ENCODE measurements around the gene PGGHG.

Gene PGGHG

GRCh38 chr11:287821-288477 is 977 bp upstream of the PGGHG start:
- TF ChIP-seq CTCF (IDR thresholded peaks at IDR 0.05; ENCODE audit: control extremely low read depth, extremely low read depth, low read depth, missing control alignments) = no peak
- CTCF ChIA-PET = interaction anchor here (1.3 kb wide), 1 partner anchor 37 kb away, joined by 4 read pairs; no protein-coding TSS in a partner anchor
- POLR2A ChIA-PET = no interaction called here
- no peak for DNase-seq (ENCODE audit: extremely low spot score)

DNA sequence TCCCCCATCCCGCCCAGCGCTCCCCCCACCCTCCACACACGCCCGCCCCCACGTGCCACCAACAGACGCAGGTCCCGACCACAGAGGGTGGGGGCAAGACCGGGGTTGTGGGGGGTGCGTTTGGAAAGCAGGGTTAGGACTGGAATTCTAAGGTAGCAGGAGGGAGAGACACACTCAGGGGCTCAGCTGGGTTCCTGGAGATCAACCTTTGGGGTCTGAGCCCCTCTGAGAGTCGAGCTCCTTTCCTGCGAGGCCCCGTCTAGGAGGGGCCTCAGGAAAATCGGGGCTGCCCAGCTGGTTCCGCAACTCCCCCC is 429 bp downstream of the PGGHG start:
- ChIA-PET CTCF (interaction anchor here (1.0 kb wide), 1 partner anchor 20 kb away, joined by 3 read pairs; no protein-coding TSS in a partner anchor), POLR2A (no interaction called here)
- TF ChIP-seq CTCF (IDR thresholded peaks at IDR 0.05; ENCODE audit: control extremely low read depth, extremely low read depth, low read depth, missing control alignments) = no peak
- no peak for DNase-seq (ENCODE audit: extremely low spot score)

- TF ChIP-seq CTCF (IDR thresholded peaks at IDR 0.05; ENCODE audit: control extremely low read depth, extremely low read depth, low read depth, missing control alignments) = no peak
- CTCF ChIA-PET = interaction anchor here (1.0 kb wide), 1 partner anchor 19 kb away, joined by 3 read pairs; no protein-coding TSS in a partner anchor
- DNase-seq (ENCODE audit: extremely low spot score) = no peak
- POLR2A ChIA-PET = no interaction called here
These were observed 1.0 kb downstream of the PGGHG start for GRCh38 chr11:289712-290620.

DNA sequence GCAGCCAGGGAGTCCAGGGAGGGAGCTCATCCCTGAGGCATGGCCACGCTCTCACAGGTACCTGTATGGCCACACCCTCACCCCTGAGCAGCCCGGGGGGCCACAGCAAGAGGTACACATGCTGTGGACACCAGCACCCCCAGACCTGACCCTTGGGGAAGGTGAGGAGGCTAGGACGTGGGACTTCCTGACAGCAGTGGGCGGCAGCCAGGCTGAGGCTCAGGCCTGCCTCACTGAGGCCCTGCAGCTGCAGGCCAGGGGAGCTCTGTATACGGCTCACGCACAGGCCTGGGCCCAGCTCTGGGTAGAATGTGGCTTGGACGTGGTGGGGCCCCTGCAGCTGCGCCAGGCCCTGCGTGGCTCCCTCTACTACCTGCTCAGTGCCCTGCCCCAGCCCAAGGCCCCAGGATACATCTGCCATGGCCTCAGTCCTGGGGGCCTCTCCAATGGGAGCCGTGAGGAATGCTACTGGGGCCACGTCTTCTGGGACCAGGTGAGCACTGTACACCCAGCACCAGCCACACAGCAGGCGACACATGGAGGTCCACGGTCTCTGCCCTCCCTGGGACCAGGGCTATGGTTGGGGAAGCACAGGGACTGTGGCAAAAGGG is 1.8 kb downstream of the PGGHG start:
- ChIA-PET CTCF (interaction anchor here (1.1 to 1.3 kb wide), 2 partner anchors 10 to 27 kb away, joined by 3 read pairs; no protein-coding TSS in a partner anchor), POLR2A (no interaction called here)
- no peak for TF ChIP-seq CTCF (IDR thresholded peaks at IDR 0.05; ENCODE audit: control extremely low read depth, extremely low read depth, low read depth, missing control alignments)
- no peak for DNase-seq (ENCODE audit: extremely low spot score)

GRCh38 chr11:291281-292210 is 2.6 kb downstream of the PGGHG start:
- POLR2A ChIA-PET = no interaction called here

More at GRCh38 chr11:291281-292210, 2.6 kb downstream of the PGGHG start:
- CTCF ChIA-PET = interaction anchor here (1.1 to 1.3 kb wide), 2 partner anchors 9 to 26 kb away, joined by 3 read pairs; no protein-coding TSS in a partner anchor
- no peak for DNase-seq (ENCODE audit: extremely low spot score)
- no peak for TF ChIP-seq CTCF (IDR thresholded peaks at IDR 0.05; ENCODE audit: control extremely low read depth, extremely low read depth, low read depth, missing control alignments)

All from GM10248 (cell line).